ENCODE data around the gene HSD3B2.

GRCh38 chr1:119409731-119410130, 5.2 kb upstream of the HSD3B2 start:
- no peak for TF ChIP-seq CTCF (IDR thresholded peaks at IDR 0.05)
- TF ChIP-seq POLR2A (IDR thresholded peaks at IDR 0.05): no peak
